ENCODE measurements around the gene LMF1. TPM values are rescaled to one million over a fixed set of nuclear protein-coding genes. Genes with fewer than 3 reads are reported as not detected.

Gene LMF1
- total RNA-seq, 1 donor = 29.4 TPM

- no peak overlapping the region for H3K4me3 ChIP-seq (ENCODE audit: low read depth, low read length)
- TF ChIP-seq CTCF (IDR thresholded peaks at IDR 0.05; ENCODE audit: insufficient read depth, low read length) = no peak
- DNase-seq (ENCODE audit: low read depth) = no peak
Measured at GRCh38 chr16:835373-835772, 135.4 kb downstream of the LMF1 start.

GRCh38 chr16:833411-833810 is 137.4 kb downstream of the LMF1 start:
- no peak for TF ChIP-seq CTCF (IDR thresholded peaks at IDR 0.05; ENCODE audit: insufficient read depth, low read length)
- H3K4me3 ChIP-seq (ENCODE audit: low read depth, low read length) = no peak overlapping the region
- no peak for DNase-seq (ENCODE audit: low read depth)

GRCh38 chr16:832652-833336 is 138.0 kb downstream of the LMF1 start:
- H3K4me3 ChIP-seq (ENCODE audit: low read depth, low read length) = no peak overlapping the region
- DNase-seq (ENCODE audit: low read depth) = no peak
- no peak for TF ChIP-seq CTCF (IDR thresholded peaks at IDR 0.05; ENCODE audit: insufficient read depth, low read length)

GRCh38 chr16:831571-832413 is 139.0 kb downstream of the LMF1 start:
- no peak overlapping the region for H3K4me3 ChIP-seq (ENCODE audit: low read depth, low read length)
- DNase-seq (ENCODE audit: low read depth) = no peak
- TF ChIP-seq CTCF (IDR thresholded peaks at IDR 0.05; ENCODE audit: insufficient read depth, low read length) = no peak

- DNase-seq (ENCODE audit: low read depth) = no peak
- TF ChIP-seq CTCF (IDR thresholded peaks at IDR 0.05; ENCODE audit: insufficient read depth, low read length) = no peak
- H3K4me3 ChIP-seq (ENCODE audit: low read depth, low read length) = no peak overlapping the region
Measured at GRCh38 chr16:830871-831570, 139.8 kb downstream of the LMF1 start.

- no peak for TF ChIP-seq CTCF (IDR thresholded peaks at IDR 0.05; ENCODE audit: insufficient read depth, low read length)
- no peak overlapping the region for H3K4me3 ChIP-seq (ENCODE audit: low read depth, low read length)
- no peak for DNase-seq (ENCODE audit: low read depth)
Measured at GRCh38 chr16:830107-830870, 140.5 kb downstream of the LMF1 start.
